UCSD-AML1 (cell line): ENCODE data around the gene FAM107A.

Experiments used
- DNase-seq: peaks from one replicate; lab custom pipeline; 2025; ENCODE audit not compliant: unreplicated experiment; lab: John Stamatoyannopoulos, UW

Gene FAM107A

GRCh38 chr3:58577269-58577821 is at the start of gene FAM107A:
FAM107A (minus strand) TSS chr3:58577391; CDS start chr3:58569860, 7,531 bp downstream.
- no peak for DNase-seq

GRCh38 chr3:58625196-58625824 is 48.1 kb upstream of the FAM107A start:
- no peak for DNase-seq

GRCh38 chr3:58624550-58624949 is 47.4 kb upstream of the FAM107A start:
- DNase-seq: no peak

- no peak for DNase-seq
Observed at GRCh38 chr3:58623961-58624360, 46.8 kb upstream of the FAM107A start.

GRCh38 chr3:58623478-58623877 is 46.3 kb upstream of the FAM107A start:
- no peak for DNase-seq

GRCh38 chr3:58622892-58623291 is 45.7 kb upstream of the FAM107A start:
- no peak for DNase-seq

- DNase-seq: no peak
Observed at GRCh38 chr3:58622436-58622835, 45.2 kb upstream of the FAM107A start.

- DNase-seq: no peak
Observed at GRCh38 chr3:58621086-58621830, 44.1 kb upstream of the FAM107A start.

- no peak for DNase-seq
Observed at GRCh38 chr3:58620421-58620820, 43.2 kb upstream of the FAM107A start.

GRCh38 chr3:58617338-58617761 is 40.2 kb upstream of the FAM107A start:
- no peak for DNase-seq

- DNase-seq: no peak
Observed at GRCh38 chr3:58613236-58614132, 36.3 kb upstream of the FAM107A start.

GRCh38 chr3:58612830-58613229 is 35.6 kb upstream of the FAM107A start:
- DNase-seq: no peak

GRCh38 chr3:58609990-58610389 is 32.8 kb upstream of the FAM107A start:
- DNase-seq: no peak

- no peak for DNase-seq
Observed at GRCh38 chr3:58608648-58609047, 31.5 kb upstream of the FAM107A start.

GRCh38 chr3:58607816-58608215 is 30.6 kb upstream of the FAM107A start:
- DNase-seq: no peak

- no peak for DNase-seq
Observed at GRCh38 chr3:58606693-58607092, 29.5 kb upstream of the FAM107A start.

- DNase-seq: no peak
Observed at GRCh38 chr3:58604031-58604430, 26.8 kb upstream of the FAM107A start.

- no peak for DNase-seq
Observed at GRCh38 chr3:58603606-58604005, 26.4 kb upstream of the FAM107A start.

- DNase-seq: no peak
Observed at GRCh38 chr3:58597770-58598310, 20.6 kb upstream of the FAM107A start.

GRCh38 chr3:58596834-58597518 is 19.8 kb upstream of the FAM107A start:
- DNase-seq: no peak
